ENCODE measurements around the gene ZFYVE28.

- no peak for TF ChIP-seq CTCF (conservative IDR thresholded peaks at IDR 0.05 in 1 of 2, IDR thresholded peaks at IDR 0.05 in 1 of 2; ENCODE audit: extremely low read depth in 1 of 2, insufficient read depth in 1 of 2, low read depth in 1 of 2, low read length in 2 of 2)
- TF ChIP-seq EZH2 (IDR thresholded peaks at IDR 0.05; ENCODE audit: borderline replicate concordance, low read length), result no peak
These were observed 111.6 kb downstream of the ZFYVE28 start for GRCh38 chr4:2306773-2307410.

Data from mammary epithelial cell (primary cell).